NCI-H128 (cell line): Measurements from ENCODE around the gene RNF169.
"Not testable (repeated sequence)": the region's sequence is repeated elsewhere in the genome, so short reads cannot be mapped to it uniquely, and the experiment has no call there.

ENCODE experiments used
- DNase-seq: peaks from one replicate; lab custom pipeline; 2025; ENCODE audit not compliant: unreplicated experiment; lab: John Stamatoyannopoulos, UW

The RNF169 gene

DNA sequence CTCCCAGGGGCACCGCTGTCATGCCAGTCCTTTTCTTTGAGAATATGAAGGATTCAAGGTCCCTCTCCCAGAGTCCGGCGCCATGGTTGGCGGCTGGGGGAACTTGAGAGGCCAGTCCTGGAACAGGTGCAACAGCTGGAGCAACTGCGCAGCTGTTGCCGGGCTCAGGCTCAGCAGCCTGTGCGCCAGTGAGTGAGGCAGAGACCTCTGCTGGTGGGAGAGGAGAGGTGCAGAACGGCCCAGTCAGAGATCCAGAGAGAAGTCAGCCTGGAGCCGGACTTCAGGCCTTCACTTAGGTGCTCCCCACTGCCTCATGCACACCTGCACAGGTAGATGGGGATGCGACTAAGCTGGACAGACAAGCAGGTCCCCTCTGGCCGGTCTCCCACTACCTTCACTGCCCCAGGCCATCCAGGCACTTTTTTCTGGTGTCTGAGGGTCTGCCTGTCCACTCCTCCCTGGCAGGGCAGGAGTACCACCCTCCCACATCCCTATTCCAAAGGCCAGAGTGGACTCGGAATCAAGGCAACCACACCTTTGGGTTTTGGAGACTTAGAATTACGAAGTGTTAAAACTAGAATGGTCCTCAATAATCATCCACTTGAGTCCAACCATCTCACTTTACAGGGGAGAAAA lies 22.0 kb upstream of the RNF169 start:
- DNase-seq = no peak

DNA sequence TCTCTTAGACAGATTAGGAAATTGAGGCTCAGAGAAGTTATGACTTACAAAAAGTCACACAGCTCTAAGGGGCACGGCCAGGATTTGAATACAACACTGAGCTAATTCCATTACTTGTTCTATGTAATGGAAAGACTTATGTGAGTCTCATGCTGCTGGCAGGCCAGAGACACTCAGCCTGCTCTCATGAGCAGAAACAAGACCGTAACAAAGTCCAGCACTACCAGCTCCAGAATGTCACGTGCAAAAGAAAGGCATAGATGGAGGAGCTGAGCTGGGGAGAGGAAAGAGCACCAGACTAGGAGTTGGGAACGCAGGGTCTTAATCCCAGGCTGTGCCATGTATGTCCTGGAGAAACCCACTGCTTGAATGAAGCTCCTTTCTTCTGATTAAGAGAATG lies 19.3 kb upstream of the RNF169 start:
- DNase-seq = no peak

DNA sequence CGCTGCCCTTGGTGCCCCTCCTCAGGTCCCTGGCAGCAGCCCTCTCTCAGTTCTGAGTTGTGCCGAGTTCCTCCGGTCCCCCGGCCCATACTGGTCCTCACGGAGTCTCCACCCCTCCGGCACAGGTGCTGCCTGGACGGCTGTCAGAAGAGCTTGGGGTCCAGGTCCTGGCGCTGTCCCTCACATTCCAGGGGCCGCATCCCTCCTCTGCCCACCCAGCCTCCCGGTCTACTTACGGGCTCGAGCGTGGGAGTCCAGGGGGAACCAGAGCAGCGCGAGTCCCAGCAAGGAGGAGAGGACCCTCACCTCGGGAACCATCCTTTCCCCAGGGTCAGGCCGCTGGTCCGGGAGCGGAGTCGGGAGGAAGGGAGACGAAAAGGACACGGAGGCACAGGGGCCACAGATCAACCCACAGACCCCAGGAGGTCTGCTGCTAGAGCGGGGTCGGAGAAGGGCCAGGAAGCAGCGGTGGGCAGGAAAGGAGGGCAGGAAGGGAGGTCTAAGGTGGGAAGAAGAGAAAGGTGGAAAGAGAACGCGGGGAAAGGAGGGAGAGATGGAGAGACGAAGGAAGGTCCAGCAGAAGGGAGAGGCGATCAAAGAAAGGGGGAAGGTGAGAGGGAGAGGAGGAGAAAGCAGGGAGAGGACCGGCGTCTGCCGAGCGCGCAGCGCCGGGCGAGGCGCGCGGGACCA lies 17.9 kb upstream of the RNF169 start:
- DNase-seq = no peak

DNA sequence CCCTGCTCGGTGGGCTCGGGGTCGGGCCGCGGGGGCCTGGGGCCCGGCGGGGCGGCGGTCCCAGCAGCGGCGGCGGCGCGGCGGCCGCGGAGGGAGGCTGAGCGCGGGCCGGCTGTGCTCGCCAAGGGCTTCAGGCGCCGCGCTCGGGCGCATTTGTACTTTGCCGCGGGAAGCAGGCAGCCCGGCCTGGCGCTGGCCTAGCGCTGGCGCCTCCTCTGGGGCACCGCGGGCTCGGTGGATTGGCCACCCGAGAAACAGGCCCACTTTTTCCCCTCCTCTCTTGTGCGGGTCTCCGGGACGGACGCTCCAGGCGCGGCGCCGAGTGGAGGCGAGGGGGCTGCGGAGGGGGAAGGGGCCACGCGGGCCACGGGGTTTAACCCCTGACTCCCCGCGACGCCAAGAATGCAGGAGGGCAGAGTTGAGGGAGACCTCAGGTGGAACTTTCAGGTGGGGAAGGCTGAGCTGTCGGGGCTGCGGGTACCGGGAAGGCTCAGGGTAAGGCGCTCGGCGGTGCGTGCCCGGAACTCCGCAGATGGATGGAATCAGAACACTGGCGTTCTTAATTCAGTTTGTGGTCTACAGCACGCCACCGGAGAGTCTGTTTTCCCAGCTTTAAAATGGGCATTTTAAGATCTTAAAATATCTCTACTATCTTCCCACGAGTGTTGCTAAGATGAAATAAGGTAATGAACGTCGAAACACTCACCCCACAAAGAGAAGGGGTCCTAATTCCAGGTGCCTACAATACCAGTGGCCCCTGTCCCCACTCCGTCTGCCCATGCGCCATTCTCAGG lies 17.2 kb upstream of the RNF169 start, which contains the start of gene CHRDL2:
Gene CHRDL2 (minus strand): TSS at position 126 of the 794 bp plus-strand sequence. CDS start 538 bp downstream, outside the sequence.
- DNase-seq = no peak

DNA sequence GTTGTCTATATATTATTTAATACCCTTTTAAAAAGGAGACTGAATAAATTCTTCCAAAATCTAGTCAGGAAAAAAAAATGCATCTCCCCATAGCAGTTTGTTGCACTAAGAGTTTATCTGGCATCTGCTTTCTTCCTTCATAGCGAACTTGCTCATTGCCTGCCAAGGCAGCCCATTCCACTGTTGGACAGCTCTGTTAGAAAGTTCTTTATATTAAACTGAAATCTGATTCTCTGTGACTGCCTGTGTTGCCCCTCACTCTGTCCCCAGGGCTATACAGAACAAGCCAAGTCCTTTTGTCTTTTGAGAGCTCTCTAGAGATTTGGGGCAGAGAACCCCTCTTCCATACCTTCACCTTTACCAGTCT lies 14.1 kb upstream of the RNF169 start:
- no peak for DNase-seq

DNA sequence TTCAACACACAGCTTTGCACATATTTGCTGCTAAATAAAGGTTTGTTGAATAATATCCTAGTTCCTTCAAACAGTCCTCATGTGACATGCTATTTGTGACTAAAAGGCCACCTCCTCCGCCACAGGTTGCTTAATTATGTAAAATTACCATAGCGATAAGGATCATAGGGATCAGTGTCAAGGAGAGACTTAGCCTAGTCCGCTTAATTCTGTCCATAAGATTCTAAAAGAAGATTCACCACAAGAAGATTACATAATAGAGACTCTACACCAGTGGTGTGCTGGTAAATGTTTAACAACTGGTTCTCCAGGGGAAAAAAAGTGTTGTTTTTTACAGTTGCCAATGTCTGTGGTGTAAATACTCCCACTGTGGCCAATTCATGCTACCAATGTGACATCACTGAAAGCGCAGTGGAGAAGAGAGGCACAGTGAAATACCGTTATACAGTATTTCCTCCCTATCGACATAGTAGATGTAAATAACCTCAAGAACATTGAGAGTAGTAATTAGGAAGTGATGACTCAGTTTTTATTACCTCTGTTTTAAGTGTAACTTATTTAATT lies 13.2 kb upstream of the RNF169 start:
- no peak for DNase-seq

DNA sequence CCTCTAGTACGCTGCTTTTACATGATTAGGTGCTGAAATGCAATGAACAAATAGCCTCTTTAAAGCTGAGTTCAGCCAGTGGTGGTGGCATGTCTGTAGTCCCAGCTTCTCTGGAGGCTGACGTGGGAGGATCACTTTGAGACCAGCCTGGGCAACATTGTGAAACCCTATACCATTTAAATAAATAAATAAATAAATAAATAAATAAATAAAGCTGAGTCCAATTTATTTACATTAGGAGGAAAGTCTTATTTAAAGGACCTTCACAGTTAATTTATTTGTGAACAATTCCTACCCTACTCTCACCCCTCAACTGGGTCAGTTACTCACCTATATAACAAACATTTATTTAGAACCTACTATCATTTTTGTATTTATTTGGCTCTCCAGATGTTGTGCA lies 12.6 kb upstream of the RNF169 start:
- no peak for DNase-seq

DNA sequence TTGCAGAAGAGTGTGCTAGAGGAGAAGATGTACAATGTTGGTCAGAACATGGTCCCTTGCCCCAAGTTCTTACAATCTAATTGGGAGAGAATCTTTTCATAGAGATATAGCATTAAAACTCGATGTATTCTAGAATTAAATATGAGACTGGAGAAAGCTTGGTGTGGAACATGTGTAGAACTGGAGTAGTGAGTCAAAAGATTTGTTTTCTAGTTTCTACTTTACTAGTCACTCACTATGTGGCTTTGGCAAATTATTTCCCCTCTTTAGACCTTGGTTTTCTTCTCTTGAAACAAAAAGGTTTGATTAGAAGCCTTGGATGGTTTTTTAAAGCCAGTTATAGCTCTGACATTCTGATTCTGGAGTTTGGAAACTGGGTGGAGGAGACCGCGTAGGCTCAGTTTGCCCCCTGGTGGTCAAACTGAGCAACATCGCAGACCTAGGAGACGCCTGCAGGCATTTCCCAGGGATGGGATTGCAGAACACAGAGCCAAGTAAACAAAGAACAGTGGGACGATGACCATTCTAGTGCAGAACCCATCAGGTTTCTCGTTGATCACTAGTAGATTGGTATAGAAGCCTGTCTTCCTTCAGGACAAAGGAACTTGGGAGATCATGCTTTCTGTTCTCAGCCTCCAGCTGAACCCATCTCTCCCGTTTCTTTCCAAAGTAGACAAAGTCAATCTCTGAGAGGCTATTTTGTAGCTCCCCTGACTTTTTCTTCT lies 8.9 kb upstream of the RNF169 start:
- DNase-seq = no peak

DNA sequence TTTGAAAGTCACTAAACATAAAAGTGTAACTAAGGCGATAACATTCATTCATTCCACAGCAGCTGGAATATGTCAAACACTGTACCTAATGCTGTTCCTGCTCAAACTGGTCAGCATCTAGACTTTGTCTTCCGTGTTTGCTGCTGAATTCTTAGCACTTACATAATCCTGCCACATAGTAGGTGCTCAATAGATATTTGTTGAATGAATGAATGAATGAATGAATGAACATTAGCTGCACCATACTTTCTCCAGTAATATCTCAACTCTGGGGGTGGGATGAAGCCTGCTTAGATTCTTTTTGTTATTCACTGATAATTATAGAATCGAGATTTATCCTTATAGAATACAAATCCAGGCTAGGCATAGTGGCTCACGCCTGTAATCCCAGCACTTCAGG lies 6.6 kb upstream of the RNF169 start:
- DNase-seq = no peak

DNA sequence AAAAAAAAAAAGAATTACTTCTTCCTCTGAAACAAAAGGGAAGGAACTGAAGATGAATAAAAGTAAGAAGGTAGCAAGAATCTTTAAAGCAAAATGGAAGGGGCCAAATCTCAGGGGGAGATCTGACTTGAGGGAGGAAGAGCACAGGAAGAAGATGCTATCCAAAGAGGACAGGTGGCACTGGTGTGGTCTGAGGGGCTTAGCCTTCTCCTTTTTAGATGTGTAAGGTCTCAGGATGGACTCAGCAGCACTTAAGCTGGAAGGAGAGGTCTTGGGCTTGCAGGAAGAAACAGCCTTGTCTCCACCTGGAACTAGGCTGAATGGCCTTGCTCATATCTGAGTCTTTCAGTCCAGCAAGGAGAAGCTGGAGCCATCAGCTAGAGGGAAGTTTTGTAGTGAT lies 5.0 kb upstream of the RNF169 start:
- DNase-seq = no peak

DNA sequence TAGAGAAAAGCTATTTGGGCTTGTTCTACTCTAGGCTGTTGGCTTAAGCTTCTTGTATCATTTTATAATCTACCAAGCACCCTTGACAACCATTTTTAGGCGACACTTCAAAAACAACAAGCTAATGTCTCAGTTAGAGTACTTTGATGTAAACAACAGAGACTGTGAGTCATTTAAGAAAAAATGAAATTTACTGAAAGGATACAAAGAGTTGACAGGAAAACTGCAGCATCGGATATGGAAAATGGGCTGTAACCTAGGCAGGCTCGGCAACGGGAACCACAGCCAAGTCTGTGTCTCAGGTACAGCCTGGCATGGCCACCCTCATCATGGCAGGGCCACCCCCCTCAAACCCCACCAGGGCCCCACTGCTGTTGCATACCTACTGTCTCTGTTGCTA lies 4.4 kb upstream of the RNF169 start:
- no peak for DNase-seq

DNA sequence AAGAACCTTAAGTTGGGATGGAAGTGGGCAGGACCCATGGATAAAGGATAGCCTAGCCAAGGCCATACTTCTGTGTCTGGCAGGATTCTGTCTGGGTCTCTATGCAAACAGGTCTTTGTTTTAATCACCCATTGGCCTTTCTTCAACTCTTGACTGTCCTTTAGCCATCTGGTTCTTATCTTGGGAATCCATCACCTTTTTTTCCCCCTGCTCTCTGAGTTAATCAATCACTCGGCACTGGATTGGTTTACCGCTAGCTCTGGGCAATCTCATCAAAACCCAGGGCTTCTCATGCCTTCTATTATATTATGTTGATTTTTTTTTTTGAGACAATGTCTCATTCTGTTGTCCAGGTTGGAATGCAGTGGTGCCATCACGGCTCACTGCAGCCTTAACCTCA lies 1.8 kb upstream of the RNF169 start:
- DNase-seq = no peak

DNA sequence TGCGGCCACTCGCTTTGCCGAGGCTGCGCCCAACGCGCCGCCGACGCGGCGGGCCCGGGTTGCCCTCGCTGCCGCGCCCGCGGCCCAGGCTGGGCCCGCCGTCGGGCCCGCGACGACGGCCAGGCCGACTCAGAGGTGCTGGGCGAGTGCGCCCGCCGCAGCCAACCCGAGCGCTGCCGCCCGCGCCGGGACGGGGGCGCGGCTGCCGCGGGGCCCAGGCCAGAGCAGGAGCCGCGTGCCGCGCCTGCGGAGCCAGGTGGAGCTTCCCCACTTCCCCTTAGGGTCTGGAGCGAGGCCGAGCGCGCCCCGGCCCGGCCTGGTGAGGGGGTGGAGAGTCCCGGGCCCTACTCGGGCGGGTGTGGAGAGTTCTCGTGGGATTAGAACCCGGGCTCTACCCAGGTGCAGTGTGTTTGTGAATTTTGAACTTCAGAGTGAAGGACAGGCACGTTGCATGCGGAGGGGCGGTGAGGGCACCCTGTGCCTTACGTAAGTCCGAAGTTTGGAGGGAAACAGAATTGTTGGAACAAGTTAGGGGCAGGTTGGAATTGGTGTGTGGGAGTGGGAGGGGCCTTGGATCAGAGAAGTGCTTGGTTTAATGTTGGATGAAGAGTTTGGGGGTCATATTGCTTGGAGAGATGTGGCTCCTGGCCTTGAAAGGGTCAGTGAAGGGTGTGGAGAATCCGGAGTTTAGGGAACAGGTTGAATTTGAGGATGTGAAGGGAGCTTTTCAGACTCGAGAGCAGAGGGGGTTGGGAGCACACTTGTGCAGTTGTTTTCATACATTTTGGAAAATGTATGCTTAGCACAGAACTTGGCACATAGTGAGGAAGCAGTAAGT lies 697 bp downstream of the RNF169 start:
- no peak for DNase-seq

DNA sequence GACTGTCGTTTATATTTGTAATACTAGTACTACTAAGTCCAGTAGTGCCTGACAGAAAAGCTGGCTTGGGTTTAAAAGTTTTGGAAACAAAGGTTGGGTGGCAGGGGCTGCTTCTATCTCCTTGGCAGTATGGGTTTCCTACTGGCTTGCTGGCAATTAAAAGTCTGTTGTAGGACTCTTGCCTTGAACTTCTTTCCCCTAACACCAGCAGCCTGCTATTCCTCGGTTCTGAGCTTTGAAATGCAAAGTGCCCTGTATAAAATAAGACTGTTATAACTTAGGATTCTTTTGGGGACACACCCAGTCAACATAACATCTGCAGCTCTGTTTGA lies 1.3 kb downstream of the RNF169 start:
- no peak for DNase-seq

DNA sequence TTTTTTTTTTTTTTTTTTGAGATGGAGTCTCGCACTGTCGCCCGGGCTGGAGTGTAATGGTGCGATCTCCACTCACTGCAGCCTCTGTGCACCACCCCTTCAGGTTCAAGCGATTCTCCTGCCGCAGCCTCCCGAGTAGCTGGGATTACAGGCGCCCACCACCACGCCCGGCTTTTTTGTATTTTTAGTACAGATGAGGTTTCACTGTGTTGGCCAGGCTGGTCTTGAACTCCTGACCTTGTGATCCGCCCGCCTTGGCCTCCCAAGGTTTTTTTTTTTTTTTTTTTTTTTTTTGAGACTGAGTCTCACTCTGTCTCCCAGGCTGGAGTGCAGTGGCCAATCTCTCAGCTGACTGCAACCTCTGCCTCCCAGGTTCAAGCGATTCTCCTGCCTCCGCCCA lies 1.9 kb downstream of the RNF169 start:
- not testable (repeated sequence) for DNase-seq

DNA sequence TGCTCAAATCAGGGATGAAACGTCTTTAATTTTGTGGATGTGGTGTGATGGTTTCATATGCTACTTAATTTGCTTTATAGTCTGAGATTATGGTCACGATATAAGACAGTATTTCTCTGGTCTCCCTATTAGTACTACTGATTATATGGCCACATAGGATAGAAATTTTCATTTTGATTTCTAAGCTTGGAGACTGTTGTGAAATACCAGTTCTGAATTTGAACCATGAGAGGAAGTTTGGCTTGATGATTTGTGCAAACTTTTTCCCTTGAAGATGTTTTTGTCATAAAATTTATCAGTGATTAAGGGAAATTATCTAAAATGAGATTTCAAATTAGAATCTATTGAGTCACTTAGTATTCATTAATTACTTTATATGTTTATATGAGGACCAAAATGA lies 2.7 kb downstream of the RNF169 start:
- DNase-seq = no peak

DNA sequence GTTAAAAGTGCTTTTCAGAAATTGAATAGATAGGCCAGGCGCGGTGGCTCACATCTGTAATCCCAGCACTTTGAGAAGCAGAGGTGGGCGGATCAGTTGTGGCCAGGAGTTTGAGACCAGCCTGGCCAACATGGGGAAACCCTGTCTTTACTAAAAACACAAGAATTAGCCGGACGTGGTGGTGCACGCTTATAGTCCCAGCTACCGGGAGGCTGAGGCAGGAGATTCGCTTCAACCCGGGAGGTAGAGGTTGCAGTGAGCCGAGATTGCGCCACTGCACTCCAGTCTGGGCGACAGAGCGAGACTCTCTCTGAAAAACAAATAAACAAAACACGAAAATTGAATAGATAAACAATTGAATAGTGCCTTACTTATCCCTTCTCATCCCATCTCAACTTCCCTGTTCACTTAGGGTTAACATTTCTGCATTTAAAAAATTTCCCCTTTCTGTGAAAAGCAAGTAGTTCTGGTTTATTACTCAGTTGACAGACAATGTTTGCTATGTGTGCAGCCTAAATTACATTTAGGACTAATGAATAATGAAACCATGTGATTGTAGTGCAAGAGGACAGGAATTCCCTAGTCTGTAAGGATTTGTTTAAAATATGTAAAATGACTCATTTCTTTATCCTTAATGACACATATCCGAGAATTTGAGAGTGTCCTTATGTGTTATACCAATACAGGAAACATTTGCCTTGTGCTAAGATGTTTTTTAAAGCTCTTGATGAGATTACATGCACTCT lies 6.0 kb downstream of the RNF169 start:
- DNase-seq = no peak

DNA sequence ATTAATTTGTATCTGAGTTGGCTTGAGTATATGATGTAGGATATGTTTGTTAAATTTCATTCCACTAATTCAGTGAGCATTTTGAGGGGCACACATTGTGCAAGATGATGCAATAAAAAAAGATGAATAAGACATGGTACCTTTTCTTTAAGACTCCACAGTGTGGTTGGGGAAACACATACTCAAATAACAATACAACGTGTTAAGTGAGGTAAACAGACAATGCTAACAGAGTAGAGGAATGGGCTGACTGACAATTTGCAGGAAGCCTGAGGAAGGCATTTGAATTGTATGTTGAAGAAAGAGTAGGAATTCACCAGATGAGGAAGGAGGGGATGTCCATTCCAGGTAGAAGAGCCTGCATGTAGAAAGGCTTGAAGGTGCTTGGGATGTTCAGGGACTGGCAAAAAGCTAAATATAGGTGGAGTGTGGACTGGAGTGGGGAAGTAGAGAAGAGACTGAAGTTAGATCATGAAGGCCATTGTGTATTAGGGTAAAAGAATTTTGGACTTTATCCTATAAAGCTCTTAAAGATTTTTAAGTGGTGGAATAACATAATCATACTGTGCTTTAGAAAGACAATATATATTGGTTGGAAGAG lies 6.8 kb downstream of the RNF169 start:
- no peak for DNase-seq

DNA sequence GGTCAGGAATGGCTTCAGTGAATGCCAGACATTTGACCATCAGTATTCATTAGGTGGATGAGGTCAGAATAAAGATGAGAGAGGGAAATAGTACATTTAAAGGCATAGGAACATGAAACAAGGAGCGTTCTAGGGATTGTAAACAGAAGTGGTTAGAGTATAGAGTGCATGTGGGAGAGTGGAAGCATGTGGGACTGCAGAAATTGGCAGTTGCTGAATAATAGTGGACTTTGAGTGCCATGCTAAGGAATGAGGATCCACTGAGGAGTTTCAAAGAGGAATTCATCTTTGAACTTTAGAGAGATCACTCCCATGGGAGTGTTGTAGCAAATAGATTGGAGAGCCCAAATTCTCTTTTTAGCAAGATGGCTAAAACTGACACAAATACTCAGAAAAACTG lies 7.9 kb downstream of the RNF169 start:
- DNase-seq = no peak
